ENCODE measurements around the gene ASCC3. TPM values are rescaled to one million over a fixed set of nuclear protein-coding genes. Genes with fewer than 3 reads are reported as not detected.
A peak's percentile ranks its signal among the peaks of the same experiment; 100 is the strongest.

ASCC3 gene
- total RNA-seq, 1 experiment from 2014 or later = 32.2 TPM

- H3K36me3 ChIP-seq (ENCODE audit: insufficient read depth, low read length, poor library complexity, severe bottlenecking) = no peaks in the 10 kb centered on the region
- H3K27ac ChIP-seq (ENCODE audit: low read depth, low read length, poor library complexity, severe bottlenecking) = no peak overlapping the region
- ChIA-PET CTCF (interaction anchor here (0.5 kb wide), 1 partner anchor 819 kb away, joined by 3 read pairs; no protein-coding TSS in a partner anchor), POLR2A (ENCODE audit: low non-redundant PET) (no interaction called here)
- intact Hi-C loops (cut with micrococcal nuclease; ENCODE audit: unreplicated experiment) = loop anchor here (5.0 kb wide), 2 partner anchors 503 to 607 kb away; no protein-coding TSS in a partner anchor
- H3K9me3 ChIP-seq (ENCODE audit: low read depth, low read length, poor library complexity, severe bottlenecking) = no peaks in the 10 kb centered on the region
- BruUV-seq (replicated peaks) = no TSS peak
- H3K27me3 ChIP-seq (replicated peaks; ENCODE audit: insufficient read depth, low read depth, low read length, poor library complexity) = no peaks in the 10 kb centered on the region
- no peak for DNase-seq (ENCODE audit: low spot score)
- H3K4me1 ChIP-seq (ENCODE audit: insufficient read depth, low read length, poor library complexity, severe bottlenecking) = peaks cover 30% of the 10 kb centered on the region
- no peak overlapping the region for H3K4me3 ChIP-seq (ENCODE audit: low read depth, low read length, poor library complexity, severe bottlenecking)
- TF ChIP-seq EZH2 (IDR thresholded peaks at IDR 0.05; ENCODE audit: borderline replicate concordance, low read depth, low read length, poor library complexity, severe bottlenecking) (no peak), CTCF (conservative IDR thresholded peaks at IDR 0.05; ENCODE audit: low read depth, low read length) (no peak)
These were observed 156.4 kb downstream of the ASCC3 start for GRCh38 chr6:100724696-100725095.

DNA sequence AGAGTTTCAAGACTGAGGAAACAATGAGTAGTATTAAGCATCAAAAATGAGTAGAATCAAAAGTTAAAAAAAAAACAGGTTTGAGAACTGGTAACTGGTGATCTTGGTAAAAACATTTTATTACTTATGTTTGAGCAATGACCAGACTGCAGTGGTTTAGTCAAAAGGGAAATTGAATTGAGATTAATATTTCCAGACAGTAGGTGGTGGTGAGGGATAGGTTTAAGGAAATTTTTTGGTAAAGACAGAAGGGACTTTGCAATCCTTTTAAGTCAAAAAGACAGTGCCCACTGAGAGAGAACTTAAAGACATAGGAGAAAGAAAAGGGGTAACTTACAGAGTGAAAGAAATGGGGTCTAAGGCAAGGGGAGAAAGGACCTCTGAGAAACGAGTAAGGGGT lies 156.9 kb downstream of the ASCC3 start:
- Histone ChIP-seq H3K27me3 (replicated peaks; ENCODE audit: insufficient read depth, low read depth, low read length, poor library complexity) (no peaks in the 10 kb centered on the region), H3K4me1 (ENCODE audit: insufficient read depth, low read length, poor library complexity, severe bottlenecking) (peaks cover 28% of the 10 kb centered on the region), H3K36me3 (ENCODE audit: insufficient read depth, low read length, poor library complexity, severe bottlenecking) (no peaks in the 10 kb centered on the region), H3K4me3 (ENCODE audit: low read depth, low read length, poor library complexity, severe bottlenecking) (no peak overlapping the region), H3K27ac (ENCODE audit: low read depth, low read length, poor library complexity, severe bottlenecking) (no peak overlapping the region), H3K9me3 (ENCODE audit: low read depth, low read length, poor library complexity, severe bottlenecking) (no peaks in the 10 kb centered on the region)
- peak; percentile 31 for DNase-seq (ENCODE audit: low spot score)
- TF ChIP-seq CTCF (conservative IDR thresholded peaks at IDR 0.05; ENCODE audit: low read depth, low read length) = peak; percentile 48; the same call in 1 of the 2 replicates
- TF ChIP-seq EZH2 (IDR thresholded peaks at IDR 0.05; ENCODE audit: borderline replicate concordance, low read depth, low read length, poor library complexity, severe bottlenecking) = no peak
- no TSS peak for BruUV-seq (replicated peaks)
- CTCF ChIA-PET = interaction anchor here (0.5 kb wide), 1 partner anchor 819 kb away, joined by 3 read pairs; no protein-coding TSS in a partner anchor
- POLR2A ChIA-PET (ENCODE audit: low non-redundant PET) = no interaction called here
- intact Hi-C loops (cut with micrococcal nuclease; ENCODE audit: unreplicated experiment) = loop anchor here (5.0 kb wide), 2 partner anchors 503 to 607 kb away; no protein-coding TSS in a partner anchor

- Histone ChIP-seq H3K27me3 (replicated peaks; ENCODE audit: insufficient read depth, low read depth, low read length, poor library complexity) (no peaks in the 10 kb centered on the region), H3K36me3 (ENCODE audit: insufficient read depth, low read length, poor library complexity, severe bottlenecking) (no peaks in the 10 kb centered on the region), H3K4me1 (ENCODE audit: insufficient read depth, low read length, poor library complexity, severe bottlenecking) (peaks cover 14% of the 10 kb centered on the region), H3K4me3 (ENCODE audit: low read depth, low read length, poor library complexity, severe bottlenecking) (no peak overlapping the region), H3K27ac (ENCODE audit: low read depth, low read length, poor library complexity, severe bottlenecking) (no peak overlapping the region), H3K9me3 (ENCODE audit: low read depth, low read length, poor library complexity, severe bottlenecking) (no peaks in the 10 kb centered on the region)
- TF ChIP-seq CTCF (conservative IDR thresholded peaks at IDR 0.05; ENCODE audit: low read depth, low read length) (no peak), EZH2 (IDR thresholded peaks at IDR 0.05; ENCODE audit: borderline replicate concordance, low read depth, low read length, poor library complexity, severe bottlenecking) (no peak)
- DNase-seq (ENCODE audit: low spot score) = no peak
- BruUV-seq (replicated peaks) = no TSS peak
- POLR2A ChIA-PET (ENCODE audit: low non-redundant PET) = no interaction called here
- intact Hi-C loops (cut with micrococcal nuclease; ENCODE audit: unreplicated experiment) = loop anchor here (5.0 kb wide), 2 partner anchors 506 to 604 kb away; no protein-coding TSS in a partner anchor
- CTCF ChIA-PET = no interaction called here
These were observed 159.9 kb downstream of the ASCC3 start for GRCh38 chr6:100721256-100721655.
